Activated gamma-delta T cell treated with Interleukin-2 at 50 U/mL for 16 hours (primary cell): ENCODE data around the gene EPHX1.
"Not testable (repeated sequence)": the region's sequence is repeated elsewhere in the genome, so short reads cannot be mapped to it uniquely, and the experiment has no call there.

Experiments
- DNase-seq: peaks from one replicate; pipeline ENCODE4 v3.0.0-alpha.2; 2020

EPHX1 gene

GRCh38 chr1:225817611-225818061 lies 7.7 kb downstream of the EPHX1 start:
- DNase-seq, result no peak

DNA sequence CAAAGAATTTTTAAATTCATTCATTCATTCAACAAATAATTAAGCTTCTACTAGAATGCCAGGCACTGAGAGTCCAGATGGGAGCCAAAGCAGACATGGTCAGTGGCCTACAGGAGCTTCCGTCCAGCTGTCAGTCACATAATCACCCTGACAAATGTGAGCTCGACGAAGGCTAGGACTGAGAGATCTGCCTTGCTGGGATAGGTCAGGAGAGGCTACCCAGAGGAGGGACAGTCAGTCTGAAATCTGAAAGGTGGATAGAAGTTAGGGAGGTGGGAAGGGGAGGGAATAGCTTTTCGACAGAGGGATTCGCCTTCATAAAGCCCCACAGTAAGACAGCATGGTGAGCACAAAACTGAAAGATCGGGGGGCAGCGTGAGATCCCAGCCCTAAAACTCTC lies 8.3 kb downstream of the EPHX1 start:
- no peak for DNase-seq

- DNase-seq, result no peak
Measured at GRCh38 chr1:225819346-225820192, 9.6 kb downstream of the EPHX1 start.

DNA sequence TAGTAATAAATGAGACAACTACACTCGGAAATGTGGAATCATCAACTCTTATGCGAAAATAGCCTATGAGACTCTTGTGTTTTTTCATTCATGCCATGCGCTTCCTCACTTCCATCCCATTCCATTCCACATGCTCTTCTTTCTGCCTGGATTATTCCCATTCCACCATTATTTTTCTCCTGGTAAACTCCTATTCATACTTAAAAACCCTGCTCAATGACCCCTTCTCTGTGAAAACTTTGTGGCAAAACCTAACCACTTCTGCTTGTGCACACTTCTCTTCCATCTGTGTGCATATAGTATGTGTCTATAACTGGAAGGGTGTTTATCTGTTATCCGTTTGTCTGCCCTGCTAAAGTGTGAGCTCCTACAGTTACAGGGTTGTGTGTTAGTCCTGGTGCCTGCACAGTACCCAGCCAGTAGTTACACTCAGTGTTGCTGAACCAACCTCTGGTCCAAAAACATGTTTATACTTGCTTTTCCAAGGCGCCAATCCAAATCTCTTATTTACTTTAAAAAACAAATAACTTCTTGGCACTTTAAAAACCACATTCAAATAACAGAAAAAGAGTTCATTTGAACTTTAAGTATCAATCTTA lies 10.7 kb downstream of the EPHX1 start:
- no peak for DNase-seq

- no peak for DNase-seq
Measured at GRCh38 chr1:225822655-225823403, 12.9 kb downstream of the EPHX1 start.

GRCh38 chr1:225823811-225824261 lies 13.9 kb downstream of the EPHX1 start:
- no peak for DNase-seq

DNA sequence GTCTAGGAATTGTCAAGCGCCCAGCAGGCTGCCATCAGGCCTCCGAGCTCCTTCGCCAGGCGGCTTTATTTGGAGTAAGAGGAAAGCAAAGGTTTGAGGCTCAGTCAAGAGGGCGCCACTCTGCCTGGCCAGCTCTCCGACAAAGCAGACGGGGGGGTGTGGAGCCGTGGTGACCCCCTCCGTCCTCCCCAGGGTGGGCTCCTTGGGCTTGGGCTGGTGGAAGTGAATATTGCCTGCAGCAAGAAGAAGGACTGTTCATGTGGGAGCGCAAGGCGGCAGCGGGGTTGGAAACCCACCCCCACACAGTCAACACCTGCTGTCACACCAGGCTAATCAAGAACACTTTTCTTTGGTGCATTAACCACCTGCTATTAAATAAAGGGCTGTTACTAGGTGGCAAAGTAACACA lies 14.6 kb downstream of the EPHX1 start:
- DNase-seq, result no peak

GRCh38 chr1:225825078-225825477 lies 15.2 kb downstream of the EPHX1 start:
- no peak for DNase-seq

DNA sequence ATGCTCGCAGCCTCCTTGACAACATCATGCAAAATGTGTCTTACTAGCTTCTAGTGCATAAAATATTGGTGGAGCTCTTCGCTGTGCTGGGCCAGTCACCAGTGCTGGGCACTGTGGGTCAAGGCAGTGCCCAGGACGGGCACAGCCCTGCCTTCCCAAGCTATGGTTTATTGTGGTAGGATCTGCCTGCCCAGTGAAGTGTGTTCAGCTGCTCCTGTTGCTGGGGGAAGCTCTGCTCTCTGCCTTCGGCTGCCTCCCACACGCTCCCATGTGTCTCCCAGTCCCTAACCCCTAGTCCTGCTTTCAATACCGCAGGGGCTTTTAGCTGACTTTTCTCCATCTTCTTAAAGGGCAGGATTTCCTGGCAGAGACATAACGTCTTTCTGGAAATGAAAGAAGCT lies 15.7 kb downstream of the EPHX1 start:
- DNase-seq, result no peak

GRCh38 chr1:225827076-225827475 lies 17.2 kb downstream of the EPHX1 start:
- no peak for DNase-seq

DNA sequence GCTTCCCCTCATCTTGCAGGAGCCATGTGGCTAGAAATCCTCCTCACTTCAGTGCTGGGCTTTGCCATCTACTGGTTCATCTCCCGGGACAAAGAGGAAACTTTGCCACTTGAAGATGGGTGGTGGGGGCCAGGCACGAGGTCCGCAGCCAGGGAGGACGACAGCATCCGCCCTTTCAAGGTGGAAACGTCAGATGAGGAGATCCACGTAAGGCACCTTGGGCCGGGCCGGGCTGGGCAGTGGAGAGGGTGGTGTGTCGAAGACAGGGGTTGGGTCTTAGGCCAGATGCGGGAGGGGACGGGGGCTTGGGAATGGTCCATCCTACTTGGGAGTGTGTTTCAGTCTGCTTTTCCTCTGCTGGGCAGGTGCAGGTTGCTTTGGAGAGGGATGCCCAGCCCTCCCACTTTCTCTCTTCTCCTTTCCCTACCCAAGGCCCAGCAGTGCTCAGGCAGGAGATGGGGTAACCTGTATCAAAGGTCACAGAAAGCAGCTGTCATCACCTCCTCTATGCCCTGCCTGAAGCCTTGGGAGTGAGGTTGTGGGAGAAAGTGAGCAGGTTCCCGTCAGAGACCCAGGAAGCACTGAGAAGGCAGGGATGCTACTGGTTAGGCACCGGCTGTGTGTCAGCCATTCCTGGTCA lies 18.9 kb downstream of the EPHX1 start:
- no peak for DNase-seq

GRCh38 chr1:225830841-225831240 lies 20.9 kb downstream of the EPHX1 start:
- DNase-seq, result no peak

DNA sequence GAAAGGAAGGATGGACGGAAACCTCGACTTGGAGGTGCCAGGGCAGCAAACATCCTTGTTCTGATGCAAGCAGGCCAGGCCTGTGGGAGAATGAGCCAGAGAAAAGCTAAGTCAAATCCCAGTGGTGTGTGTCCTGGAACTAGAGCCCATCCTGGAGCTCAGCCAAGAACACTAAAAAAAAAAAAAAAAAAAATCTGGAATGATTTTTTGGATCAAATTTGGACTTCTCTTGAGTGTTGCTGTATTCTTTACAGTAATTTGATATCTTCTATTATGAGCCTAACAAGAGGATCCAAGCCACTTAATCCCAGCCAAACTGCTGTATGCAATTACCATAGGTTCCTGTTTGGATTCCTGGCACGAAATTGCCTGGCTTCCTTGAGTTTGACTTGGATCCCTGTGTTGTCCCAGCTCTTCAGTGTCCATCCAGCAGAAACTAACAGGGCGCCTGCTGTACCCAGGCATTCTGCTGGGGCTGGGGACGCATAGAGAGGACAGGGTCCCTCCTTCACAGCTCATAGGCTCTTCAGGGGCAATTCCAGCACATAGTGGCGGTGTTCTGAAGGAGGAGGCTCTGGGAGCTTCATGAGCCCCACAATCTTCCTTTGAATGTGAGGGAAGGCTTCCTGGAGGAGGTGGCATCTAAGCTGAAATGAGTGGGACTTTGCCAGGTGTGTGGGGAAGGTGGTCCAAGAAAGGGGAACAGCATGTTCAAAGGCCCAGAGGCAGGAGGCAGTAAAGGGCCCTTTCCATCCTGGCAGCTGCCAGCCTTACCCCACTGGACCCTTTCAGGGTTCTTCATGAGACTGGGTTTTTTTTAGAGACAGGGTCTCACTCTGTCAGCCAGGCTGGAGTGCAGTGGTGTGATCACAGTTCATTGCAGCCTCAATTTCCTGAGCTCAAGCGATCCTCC lies 24.7 kb downstream of the EPHX1 start:
- DNase-seq, result no peak

- no peak for DNase-seq
Measured at GRCh38 chr1:225835856-225836255, 25.9 kb downstream of the EPHX1 start.

GRCh38 chr1:225836296-225836695 lies 26.4 kb downstream of the EPHX1 start:
- not testable (repeated sequence) for DNase-seq

- DNase-seq, result no peak
Measured at GRCh38 chr1:225838793-225839192, 28.9 kb downstream of the EPHX1 start.

- no peak for DNase-seq
Measured at GRCh38 chr1:225840223-225840610, 30.3 kb downstream of the EPHX1 start.

DNA sequence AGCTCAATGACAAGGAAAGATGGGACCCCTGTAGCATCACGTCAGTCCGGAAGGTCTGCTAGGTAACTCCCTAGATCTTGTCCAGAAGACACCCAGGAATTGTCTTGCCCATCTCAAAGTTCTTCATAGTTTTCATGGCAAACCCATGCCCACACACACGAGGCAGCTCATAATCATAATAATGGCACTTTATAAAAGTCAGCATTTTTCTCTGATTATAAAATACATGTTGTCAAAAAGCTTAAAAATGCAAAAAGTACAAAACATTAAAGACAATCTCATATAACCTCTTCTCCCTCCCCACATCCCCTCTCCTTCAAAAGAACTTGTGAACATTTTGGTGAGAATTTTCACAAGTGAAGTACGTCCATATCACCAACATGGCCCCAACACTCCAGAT lies 30.8 kb downstream of the EPHX1 start:
- no peak for DNase-seq

DNA sequence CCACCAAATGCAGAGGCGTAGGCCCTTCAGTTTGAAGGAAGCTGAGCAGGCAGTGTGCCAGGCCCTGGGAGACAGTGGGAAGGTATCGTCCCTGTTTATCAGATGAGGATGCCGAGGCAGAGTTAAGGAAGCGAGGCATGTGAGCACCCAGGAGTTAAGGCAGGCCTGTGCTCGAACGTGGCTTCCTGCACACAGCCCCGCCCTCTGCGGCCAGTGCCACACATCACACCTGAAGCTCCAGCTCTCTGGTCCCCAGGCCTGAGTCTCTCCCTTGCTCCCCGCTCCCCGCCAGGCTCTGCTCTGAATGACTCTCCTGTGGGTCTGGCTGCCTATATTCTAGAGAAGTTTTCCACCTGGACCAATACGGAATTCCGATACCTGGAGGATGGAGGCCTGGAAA lies 32.1 kb downstream of the EPHX1 start:
- DNase-seq, result no peak

DNA sequence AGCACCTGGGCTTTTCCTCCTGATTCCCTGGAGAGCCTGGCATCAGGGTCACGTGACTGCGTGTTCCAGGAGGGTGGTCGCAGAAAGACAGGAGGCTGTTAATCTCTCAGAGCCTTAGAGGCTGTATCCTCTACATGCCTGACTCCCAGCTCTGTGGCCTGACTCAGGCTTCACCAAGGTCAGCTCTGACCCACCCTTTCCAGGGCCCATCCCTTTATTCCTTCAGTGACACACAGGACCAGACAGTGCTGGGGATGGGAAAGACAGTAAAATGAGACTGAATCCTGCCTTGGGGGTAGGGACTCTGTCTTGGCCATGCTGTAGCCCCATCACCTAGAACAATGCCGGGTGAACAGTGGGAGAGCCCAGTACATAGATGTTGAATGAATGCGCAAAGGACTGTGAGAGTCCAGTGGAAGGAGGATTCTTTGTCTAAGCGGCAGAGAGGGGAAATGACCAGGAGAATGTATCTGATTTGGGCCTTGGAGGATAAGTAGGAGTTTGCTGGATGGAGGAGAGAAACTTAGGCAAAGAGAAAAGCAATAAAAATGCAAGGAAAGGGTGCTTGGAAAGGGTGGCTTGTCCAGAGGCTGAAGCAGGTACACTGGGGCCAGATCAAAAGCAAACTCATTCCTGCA lies 33.0 kb downstream of the EPHX1 start:
- no peak for DNase-seq

- DNase-seq, result no peak
Measured at GRCh38 chr1:225843426-225843795, 33.5 kb downstream of the EPHX1 start.
